ENCODE measurements around the gene GDI2.

DNA sequence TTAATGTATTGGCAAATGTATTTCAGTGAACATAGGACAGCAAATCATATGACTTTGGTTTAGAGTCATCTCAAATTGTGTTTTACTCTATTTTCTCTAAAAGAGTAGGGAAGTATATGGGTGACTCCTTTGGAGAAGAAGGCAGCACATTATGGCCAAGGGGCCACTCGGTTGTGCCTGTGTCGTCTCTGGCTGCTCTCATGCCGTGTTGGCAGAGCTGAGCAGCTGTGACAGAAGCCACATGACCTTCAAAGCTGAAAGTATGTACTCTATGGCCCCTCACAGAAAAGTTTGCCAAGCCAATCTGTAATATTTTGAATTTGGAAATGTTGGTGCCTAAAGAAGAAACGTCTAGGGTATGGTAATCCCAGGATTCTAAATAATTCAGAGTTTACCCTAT, 81.1 kb downstream of the GDI2 start:
- TF ChIP-seq, protein P1, sequence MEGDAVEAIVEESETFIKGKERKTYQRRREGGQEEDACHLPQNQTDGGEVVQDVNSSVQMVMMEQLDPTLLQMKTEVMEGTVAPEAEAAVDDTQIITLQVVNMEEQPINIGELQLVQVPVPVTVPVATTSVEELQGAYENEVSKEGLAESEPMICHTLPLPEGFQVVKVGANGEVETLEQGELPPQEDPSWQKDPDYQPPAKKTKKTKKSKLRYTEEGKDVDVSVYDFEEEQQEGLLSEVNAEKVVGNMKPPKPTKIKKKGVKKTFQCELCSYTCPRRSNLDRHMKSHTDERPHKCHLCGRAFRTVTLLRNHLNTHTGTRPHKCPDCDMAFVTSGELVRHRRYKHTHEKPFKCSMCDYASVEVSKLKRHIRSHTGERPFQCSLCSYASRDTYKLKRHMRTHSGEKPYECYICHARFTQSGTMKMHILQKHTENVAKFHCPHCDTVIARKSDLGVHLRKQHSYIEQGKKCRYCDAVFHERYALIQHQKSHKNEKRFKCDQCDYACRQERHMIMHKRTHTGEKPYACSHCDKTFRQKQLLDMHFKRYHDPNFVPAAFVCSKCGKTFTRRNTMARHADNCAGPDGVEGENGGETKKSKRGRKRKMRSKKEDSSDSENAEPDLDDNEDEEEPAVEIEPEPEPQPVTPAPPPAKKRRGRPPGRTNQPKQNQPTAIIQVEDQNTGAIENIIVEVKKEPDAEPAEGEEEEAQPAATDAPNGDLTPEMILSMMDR (IDR thresholded peaks at IDR 0.05 in 8 of 11, conservative IDR thresholded peaks at IDR 0.05 in 3 of 11): no peak
- TF ChIP-seq POLR2A (IDR thresholded peaks at IDR 0.05): no peak
- TF ChIP-seq POLR2AphosphoS5 (IDR thresholded peaks at IDR 0.05): no peak

Measured in spleen (tissue), 7 donors.